GM12878 (cell line): ENCODE measurements around the gene GNB5. TPM values are rescaled to one million over a fixed set of nuclear protein-coding genes. Genes with fewer than 3 reads are reported as not detected.

Experiments
- ATAC-seq: fragments of 200-7000 bp; cut with Tn5 transposase; 3 replicates; pipeline ENCODE4 v1.9.1; 2020; ENCODE audit warnings: mild to moderate bottlenecking, moderate library complexity
- BruUV-seq: library from RNA; stranded (reverse); fragments of 400-500 nt; replicated peaks from 2 replicates; lab custom pipeline; 2021; lab: Mats Ljungman, UMichigan
- CTCF ChIA-PET: fragments of 300-600 bp; sonication (Branson Sonifier 250); formaldehyde crosslinking; extraction: SDS; loops from one replicate; lab custom pipeline; 2021; ENCODE audit warnings: inconsistent platforms; lab: Yijun Ruan, JAX
- POLR2A ChIA-PET: fragments of 350-600 bp; formaldehyde crosslinking; extraction: SDS; loops from one replicate; lab custom pipeline; 2021; ENCODE audit warnings: inconsistent platforms; lab: Charles Lee
- RAD21 ChIA-PET: fragments of 300-600 bp; sonication (Branson Sonifier 250); formaldehyde crosslinking; loops from one replicate; lab custom pipeline; 2023; ENCODE audit warnings: antibody characterized with exemption; ENCODE audit not compliant: unreplicated experiment; lab: Charles Lee
- SMC1A ChIA-PET: fragments of 300-600 bp; sonication (Branson Sonifier 250); formaldehyde crosslinking; loops from one replicate; lab custom pipeline; 2023; ENCODE audit not compliant: unreplicated experiment, uncharacterized antibody; lab: Charles Lee
- DNase-seq: peaks from one replicate; pipeline ENCODE4 v3.0.0-alpha.2; 2011; ENCODE audit warnings: low read depth, low spot score
- FAIRE-seq: peaks from 3 replicates; lab custom pipeline; 2011; peaks lifted over from hg19 to GRCh38; lab: Jason Lieb, UNC
- H2AFZ ChIP-seq: 2 replicates; pipeline ENCODE4 v1.6.0; 2011; ENCODE audit warnings: low read depth, low read length, control low read depth; ENCODE audit not compliant: control insufficient read depth
- H3K27ac ChIP-seq: 2 replicates; pipeline ENCODE4 v1.5.1; 2011; ENCODE audit warnings: control low read depth; ENCODE audit not compliant: control insufficient read depth, insufficient read depth
- H3K27me3 ChIP-seq, 2 experiments: replicated peaks in 1 of 2; 2 replicates each; pipeline versions ENCODE4 v1.6.0 to v1.6.1; 2011; ENCODE audit warnings: low read length in 1 of 2; ENCODE audit not compliant: control insufficient read depth in 2 of 2, insufficient read depth in 2 of 2
- H3K36me3 ChIP-seq, 2 experiments: 2 replicates each; pipeline ENCODE4 v1.5.1; 2011; ENCODE audit warnings: low read length in 1 of 2; ENCODE audit not compliant: control insufficient read depth in 2 of 2, insufficient read depth in 2 of 2
- H3K4me1 ChIP-seq: 2 replicates; pipeline ENCODE4 v1.6.1; 2011; ENCODE audit warnings: mild to moderate bottlenecking, low read length, moderate library complexity, mixed read lengths; ENCODE audit not compliant: control insufficient read depth, insufficient read depth
- H3K4me2 ChIP-seq: 2 replicates; pipeline ENCODE4 v1.6.0; 2011; ENCODE audit warnings: control low read depth; ENCODE audit not compliant: control insufficient read depth, insufficient read depth
- H3K4me3 ChIP-seq: fragments of 200-600 bp; sonication (generic); 2 replicates; pipeline ENCODE4 v1.5.1; 2016
- H3K79me2 ChIP-seq: 2 replicates; pipeline ENCODE4 v1.6.0; 2011; ENCODE audit warnings: low read length; ENCODE audit not compliant: control insufficient read depth, insufficient read depth
- H3K9ac ChIP-seq: 2 replicates; pipeline ENCODE4 v1.8.0; 2011; ENCODE audit warnings: low read length, control low read depth, mixed read lengths; ENCODE audit not compliant: control insufficient read depth, insufficient read depth
- H3K9me3 ChIP-seq: replicated peaks from 3 replicates; pipeline ENCODE4 v1.5.1; 2011; ENCODE audit warnings: mild to moderate bottlenecking, low read length; ENCODE audit not compliant: control insufficient read depth, insufficient read depth
- H4K20me1 ChIP-seq: 2 replicates; pipeline ENCODE4 v1.6.0; 2011; ENCODE audit not compliant: control insufficient read depth, insufficient read depth
- CBFB ChIP-seq: IDR thresholded peaks from 2 replicates; pipeline ENCODE4 v1.6.1; 2016; ENCODE audit warnings: antibody characterized with exemption, low read depth
- ETV6 ChIP-seq, 2 experiments: fragments of 450-650 bp in 1 of 2; IDR thresholded peaks in 1 of 2; conservative IDR thresholded peaks in 1 of 2; 2 replicates each; pipeline ENCODE4 v1.6.1; 2014; ENCODE audit warnings: antibody characterized with exemption in 1 of 2, borderline replicate concordance in 1 of 2, low read depth in 1 of 2, mild to moderate bottlenecking in 1 of 2, moderate library complexity in 1 of 2
- IKZF1 ChIP-seq: fragments of 450-650 bp; conservative IDR thresholded peaks from 2 replicates; pipeline ENCODE4 v1.6.1; 2017; ENCODE audit warnings: antibody characterized with exemption, mild to moderate bottlenecking
- IKZF2 ChIP-seq, 2 experiments: fragments of 450-650 bp; IDR thresholded peaks; 2 replicates each; pipeline ENCODE4 v1.6.1; 2017; ENCODE audit warnings: mild to moderate bottlenecking in 2 of 2, moderate library complexity in 2 of 2
- JUND ChIP-seq: IDR thresholded peaks from 2 replicates; pipeline ENCODE4 v1.6.1; 2012; ENCODE audit warnings: low read depth, mild to moderate bottlenecking, low read length, improper control_type of control experiment, moderate library complexity
- KDM1A ChIP-seq: fragments of 200-600 bp; sonication (generic); IDR thresholded peaks from 2 replicates; pipeline ENCODE4 v1.6.1; 2016; ENCODE audit warnings: borderline replicate concordance
- MTA3 ChIP-seq: IDR thresholded peaks from 2 replicates; pipeline ENCODE4 v1.6.1; 2012; ENCODE audit warnings: low read length, inconsistent platforms, borderline replicate concordance
- MYC ChIP-seq: IDR thresholded peaks from 2 replicates; pipeline ENCODE4 v1.6.1; 2011; ENCODE audit warnings: mild to moderate bottlenecking, low read length, moderate library complexity, inconsistent platforms; ENCODE audit not compliant: insufficient read depth, insufficient replicate concordance, insufficient read length, severe bottlenecking
- NRF1 ChIP-seq: conservative IDR thresholded peaks from 2 replicates; pipeline ENCODE4 v1.6.1; 2011; ENCODE audit warnings: mild to moderate bottlenecking, low read depth, low read length, improper control_type of control experiment
- PBX3 ChIP-seq: IDR thresholded peaks from 2 replicates; pipeline ENCODE4 v1.6.1; 2011; ENCODE audit warnings: mild to moderate bottlenecking, low read depth, low read length, moderate library complexity; ENCODE audit not compliant: insufficient replicate concordance
- RELA ChIP-seq: fragments of 450-650 bp; IDR thresholded peaks from 2 replicates; pipeline ENCODE4 v1.8.0; 2014; ENCODE audit warnings: borderline replicate concordance; ENCODE audit not compliant: partially characterized antibody
- SMAD5 ChIP-seq: IDR thresholded peaks from 2 replicates; pipeline ENCODE4 v1.6.1; 2016; ENCODE audit warnings: antibody characterized with exemption, low read depth
- WGBS: methylation state at CpG from one replicate; pipeline ENCODE4 v1.1.6; 2016; ENCODE audit warnings: low lambda C conversion rate; ENCODE audit not compliant: insufficient replicate concordance, insufficient coverage; ENCODE audit errors: missing lambda C conversion rate; 5-methylcytosine and 5-hydroxymethylcytosine counted together
- in situ Hi-C: fragments of 300-500 bp; cut with MboI; formaldehyde crosslinking; loops from 9 replicates; pipeline ENCODE4 v1.14.3; 2018; ENCODE audit warnings: mixed read lengths
- intact Hi-C: fragments of 100-400 bp; cut with micrococcal nuclease; formaldehyde crosslinking; loops from one replicate; pipeline ENCODE4 v1.14.2; 2022; ENCODE audit not compliant: unreplicated experiment
- polyA plus RNA-seq, 11 experiments: library from polyadenylated mRNA; depleted of rRNA in 4 of 11; unstranded in 6 of 11; stranded (reverse) in 5 of 11; fragments of >200 nt; fragmentation: Nextera tagmentation in 4 of 11; fragmentation: Illumina TruSeq in 1 of 11; extraction: Ambion mirVana in 4 of 11; extraction: Trizol in 1 of 11; gene quantifications; 1 replicate in 1 of 11; 2 replicates in 10 of 11; pipeline versions ENCODE4 v1.2.1 to v1.2.3, GENCODE V29; 2011 to 2016; ENCODE audit warnings: inconsistent platforms in 2 of 11, missing spikeins in 2 of 11, low read depth in 1 of 11
- total RNA-seq, 4 experiments: library from RNA; depleted of rRNA in 3 of 4; stranded (reverse); fragments of >200 nt in 3 of 4; fragmentation: Illumina TruSeq in 1 of 4; extraction: Trizol in 1 of 4; gene quantifications; 2 replicates each; pipeline versions ENCODE4 v1.2.1 to v1.2.3, GENCODE V29; 2013 to 2021
- TF ChIP-seq, protein P1 (sequence below): fragments of 450-650 bp; formaldehyde crosslinking; IDR thresholded peaks from 2 replicates; pipeline ENCODE4 v1.4.0; 2020; ENCODE audit warnings: mild to moderate bottlenecking, moderate library complexity

GNB5 gene
- total and polyA plus RNA-seq, 10 of the 15 experiments (the other 5 are each of a cell fraction or from before 2014, with no cell fraction given) = 2.4 to 25.9 (median 15.2) TPM

GRCh38 chr15:52172869-52173268 lies 18.3 kb downstream of the GNB5 start:
- no peak for FAIRE-seq
- no peak overlapping the region for H3K4me2 ChIP-seq
- no peak for DNase-seq
- no peaks in the 10 kb centered on the region for H3K27me3 ChIP-seq
- BruUV-seq = no TSS peak
- H2AFZ ChIP-seq = no peak overlapping the region
- TF ChIP-seq ETV6 (conservative IDR thresholded peaks at IDR 0.05 in 1 of 2, IDR thresholded peaks at IDR 0.05 in 1 of 2; ENCODE audit: borderline replicate concordance in 1 of 2, low read depth in 1 of 2) (no peak), SMAD5 (no peak), NRF1 (no peak), MTA3 (no peak)
- in situ Hi-C loops = no loop called here
- H3K27ac ChIP-seq = no peak overlapping the region
- whole genome bisulfite sequencing = 80% methylated on average over 2 of the region's 2 CpGs
- no peaks in the 10 kb centered on the region for H4K20me1 ChIP-seq
- RAD21 ChIA-PET = interaction anchor here (2.0 kb wide), 1 partner anchor 10 kb away, joined by 4 read pairs; no protein-coding TSS in a partner anchor
- H3K9ac ChIP-seq = no peak overlapping the region
- H3K4me1 ChIP-seq = no peaks in the 10 kb centered on the region
- ATAC-seq = no peak
- intact Hi-C loops = no loop called here
- POLR2A ChIA-PET = no interaction called here
- no peak overlapping the region for H3K4me3 ChIP-seq
- CTCF ChIA-PET = interaction anchor here (0.6 to 3.2 kb wide), 5 partner anchors 8 to 677 kb away, joined by 3 to 17 read pairs (median 3); no protein-coding TSS in a partner anchor
- H3K36me3 ChIP-seq = no peaks in the 10 kb centered on the region
- H3K9me3 ChIP-seq = no peaks in the 10 kb centered on the region
- H3K79me2 ChIP-seq = no peaks in the 10 kb centered on the region; the same call in 1 of the 2 replicates
- SMC1A ChIA-PET = interaction anchor here (2.3 kb wide), 1 partner anchor 11 kb away, joined by 7 read pairs; no protein-coding TSS in a partner anchor

- H3K9me3 ChIP-seq = no peaks in the 10 kb centered on the region
- H3K27ac ChIP-seq = no peak overlapping the region
- WGBS = 0% methylated on average over 1 of the region's 1 CpG
- DNase-seq = no peak
- BruUV-seq = no TSS peak
- H3K36me3 ChIP-seq = no peaks in the 10 kb centered on the region
- intact Hi-C loops (no loop called here), in situ Hi-C loops (no loop called here)
- CTCF ChIA-PET = interaction anchor here (0.7 to 1.8 kb wide), 6 partner anchors 13 to 191 kb away, joined by 3 to 7 read pairs (median 4); no protein-coding TSS in a partner anchor
- no peak overlapping the region for H3K4me3 ChIP-seq
- RAD21 ChIA-PET = no interaction called here
- POLR2A ChIA-PET = no interaction called here
- SMC1A ChIA-PET = interaction anchor here (1.6 kb wide), 1 partner anchor 11 kb away, joined by 5 read pairs; no protein-coding TSS in a partner anchor
- no peak for FAIRE-seq
- no peak for ATAC-seq
- no peaks in the 10 kb centered on the region for H4K20me1 ChIP-seq
- H3K9ac ChIP-seq = no peak overlapping the region
- no peak overlapping the region for H3K4me2 ChIP-seq
- H3K27me3 ChIP-seq = no peaks in the 10 kb centered on the region
- no peaks in the 10 kb centered on the region; the same call in 1 of the 2 replicates for H3K79me2 ChIP-seq
- no peak overlapping the region for H2AFZ ChIP-seq
- H3K4me1 ChIP-seq = no peaks in the 10 kb centered on the region
- TF ChIP-seq, protein P1, sequence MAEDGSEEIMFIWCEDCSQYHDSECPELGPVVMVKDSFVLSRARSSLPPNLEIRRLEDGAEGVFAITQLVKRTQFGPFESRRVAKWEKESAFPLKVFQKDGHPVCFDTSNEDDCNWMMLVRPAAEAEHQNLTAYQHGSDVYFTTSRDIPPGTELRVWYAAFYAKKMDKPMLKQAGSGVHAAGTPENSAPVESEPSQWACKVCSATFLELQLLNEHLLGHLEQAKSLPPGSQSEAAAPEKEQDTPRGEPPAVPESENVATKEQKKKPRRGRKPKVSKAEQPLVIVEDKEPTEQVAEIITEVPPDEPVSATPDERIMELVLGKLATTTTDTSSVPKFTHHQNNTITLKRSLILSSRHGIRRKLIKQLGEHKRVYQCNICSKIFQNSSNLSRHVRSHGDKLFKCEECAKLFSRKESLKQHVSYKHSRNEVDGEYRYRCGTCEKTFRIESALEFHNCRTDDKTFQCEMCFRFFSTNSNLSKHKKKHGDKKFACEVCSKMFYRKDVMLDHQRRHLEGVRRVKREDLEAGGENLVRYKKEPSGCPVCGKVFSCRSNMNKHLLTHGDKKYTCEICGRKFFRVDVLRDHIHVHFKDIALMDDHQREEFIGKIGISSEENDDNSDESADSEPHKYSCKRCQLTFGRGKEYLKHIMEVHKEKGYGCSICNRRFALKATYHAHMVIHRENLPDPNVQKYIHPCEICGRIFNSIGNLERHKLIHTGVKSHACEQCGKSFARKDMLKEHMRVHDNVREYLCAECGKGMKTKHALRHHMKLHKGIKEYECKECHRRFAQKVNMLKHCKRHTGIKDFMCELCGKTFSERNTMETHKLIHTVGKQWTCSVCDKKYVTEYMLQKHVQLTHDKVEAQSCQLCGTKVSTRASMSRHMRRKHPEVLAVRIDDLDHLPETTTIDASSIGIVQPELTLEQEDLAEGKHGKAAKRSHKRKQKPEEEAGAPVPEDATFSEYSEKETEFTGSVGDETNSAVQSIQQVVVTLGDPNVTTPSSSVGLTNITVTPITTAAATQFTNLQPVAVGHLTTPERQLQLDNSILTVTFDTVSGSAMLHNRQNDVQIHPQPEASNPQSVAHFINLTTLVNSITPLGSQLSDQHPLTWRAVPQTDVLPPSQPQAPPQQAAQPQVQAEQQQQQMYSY (CRISPR knock-in tag) = no peak
- no peak for TF ChIP-seq KDM1A
- TF ChIP-seq PBX3 = no peak
- TF ChIP-seq MYC = no peak
- no peak for TF ChIP-seq JUND
- no peak for TF ChIP-seq RELA
- TF ChIP-seq IKZF2 (IDR thresholded peaks at IDR 0.05) = no peak
- no peak for TF ChIP-seq CBFB
- no peak for TF ChIP-seq IKZF1
Observed at GRCh38 chr15:52171807-52172206, 19.4 kb downstream of the GNB5 start.
